Loucy (cell line): ENCODE results near the gene MILR1.

Experiments
- EZH2phosphoT487 ChIP-seq: fragments of 200-600 bp; IDR thresholded peaks from 2 replicates; pipeline ENCODE4 v1.6.1; 2018; ENCODE audit warnings: antibody characterized with exemption, mild to moderate bottlenecking, moderate library complexity, borderline replicate concordance
- TF ChIP-seq, protein P1 (sequence below): fragments of 200-600 bp; sonication (generic); conservative IDR thresholded peaks from 2 replicates; pipeline ENCODE4 v1.5.1; 2014; ENCODE audit warnings: mild to moderate bottlenecking, antibody characterized with exemption, low read length

- TF ChIP-seq, protein P1, sequence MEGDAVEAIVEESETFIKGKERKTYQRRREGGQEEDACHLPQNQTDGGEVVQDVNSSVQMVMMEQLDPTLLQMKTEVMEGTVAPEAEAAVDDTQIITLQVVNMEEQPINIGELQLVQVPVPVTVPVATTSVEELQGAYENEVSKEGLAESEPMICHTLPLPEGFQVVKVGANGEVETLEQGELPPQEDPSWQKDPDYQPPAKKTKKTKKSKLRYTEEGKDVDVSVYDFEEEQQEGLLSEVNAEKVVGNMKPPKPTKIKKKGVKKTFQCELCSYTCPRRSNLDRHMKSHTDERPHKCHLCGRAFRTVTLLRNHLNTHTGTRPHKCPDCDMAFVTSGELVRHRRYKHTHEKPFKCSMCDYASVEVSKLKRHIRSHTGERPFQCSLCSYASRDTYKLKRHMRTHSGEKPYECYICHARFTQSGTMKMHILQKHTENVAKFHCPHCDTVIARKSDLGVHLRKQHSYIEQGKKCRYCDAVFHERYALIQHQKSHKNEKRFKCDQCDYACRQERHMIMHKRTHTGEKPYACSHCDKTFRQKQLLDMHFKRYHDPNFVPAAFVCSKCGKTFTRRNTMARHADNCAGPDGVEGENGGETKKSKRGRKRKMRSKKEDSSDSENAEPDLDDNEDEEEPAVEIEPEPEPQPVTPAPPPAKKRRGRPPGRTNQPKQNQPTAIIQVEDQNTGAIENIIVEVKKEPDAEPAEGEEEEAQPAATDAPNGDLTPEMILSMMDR, result no peak
- TF ChIP-seq EZH2phosphoT487, result no peak
Measured at GRCh38 chr17:64402469-64402868, 46.4 kb upstream of the MILR1 start.
